Measurements from ENCODE around the gene RMI1.

The RMI1 gene

DNA sequence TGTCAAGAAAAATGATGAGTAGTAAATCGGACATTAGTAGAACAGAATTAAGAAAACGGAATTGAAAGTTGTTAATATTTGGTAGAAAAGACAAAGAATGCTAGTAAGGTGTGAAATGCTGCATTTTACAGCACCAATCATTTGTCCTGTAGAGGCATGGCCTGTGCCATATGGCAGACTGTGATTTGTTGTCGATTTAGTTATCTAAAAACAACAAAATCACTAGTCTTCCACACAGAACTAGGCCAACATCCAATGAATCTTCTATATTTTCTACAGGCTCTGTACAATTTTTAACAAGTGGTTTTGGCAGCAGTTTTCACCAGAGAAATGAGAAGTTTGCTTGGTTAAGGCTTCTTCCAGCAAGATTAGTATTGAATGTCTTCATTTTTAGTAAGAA is 11.0 kb upstream of the RMI1 start:
- no peak for DNase-seq

DNA sequence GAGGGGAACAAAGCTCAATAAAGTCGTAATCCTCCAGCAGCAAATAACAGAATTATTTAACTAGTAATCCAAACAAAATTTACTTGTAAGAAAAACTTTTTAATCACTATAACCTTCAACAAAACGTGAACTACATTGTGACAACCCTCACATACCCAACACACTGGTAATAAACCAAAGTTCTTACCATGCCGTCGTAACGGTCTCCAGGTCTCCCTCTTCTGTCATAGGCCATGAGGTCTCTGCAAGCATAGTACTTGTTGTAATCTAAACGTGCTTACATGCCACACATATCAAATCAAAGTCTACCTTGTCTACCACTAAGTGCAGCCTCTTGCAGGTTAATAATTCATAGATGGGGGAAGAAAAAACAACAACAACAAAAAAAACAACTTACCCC is 9.1 kb upstream of the RMI1 start:
- DNase-seq: no peak

DNA sequence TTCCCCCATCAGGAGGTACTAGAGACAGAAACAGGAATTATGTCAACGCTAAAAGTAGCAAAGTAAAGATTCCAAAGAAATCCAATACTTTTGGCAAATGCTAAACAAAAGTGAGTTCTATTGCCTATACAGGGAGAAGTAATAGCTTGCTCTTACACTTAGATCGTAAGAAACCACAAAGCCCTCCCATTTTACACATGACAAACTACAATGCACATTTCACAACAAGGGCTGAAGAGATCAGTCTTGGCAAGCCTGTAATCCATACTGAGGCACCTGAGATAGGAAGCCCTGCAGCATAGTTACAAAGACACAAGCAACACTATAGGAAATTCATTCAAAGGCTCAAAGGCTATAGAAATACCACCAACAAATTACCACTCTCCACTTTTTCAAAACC is 8.3 kb upstream of the RMI1 start:
- no peak for DNase-seq

DNA sequence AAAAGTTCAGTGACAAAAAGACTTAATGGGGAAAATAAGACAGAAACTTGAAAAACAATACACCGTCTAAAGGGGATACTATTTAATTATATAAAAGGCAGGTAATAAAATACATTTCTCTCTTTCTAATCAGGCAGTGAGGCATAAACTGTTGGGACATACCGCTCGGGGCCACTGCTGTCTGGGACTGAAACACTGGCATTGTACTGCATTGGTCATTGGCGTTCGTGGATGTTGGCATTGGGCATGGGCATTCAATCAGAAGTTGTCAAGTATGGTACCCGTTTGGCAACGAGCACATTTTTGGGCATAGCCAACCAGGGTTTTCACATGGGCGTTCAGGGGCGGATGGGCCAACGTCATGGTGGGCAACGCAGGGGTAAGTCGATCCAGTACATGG is 5.3 kb upstream of the RMI1 start:
- no peak for DNase-seq

DNA sequence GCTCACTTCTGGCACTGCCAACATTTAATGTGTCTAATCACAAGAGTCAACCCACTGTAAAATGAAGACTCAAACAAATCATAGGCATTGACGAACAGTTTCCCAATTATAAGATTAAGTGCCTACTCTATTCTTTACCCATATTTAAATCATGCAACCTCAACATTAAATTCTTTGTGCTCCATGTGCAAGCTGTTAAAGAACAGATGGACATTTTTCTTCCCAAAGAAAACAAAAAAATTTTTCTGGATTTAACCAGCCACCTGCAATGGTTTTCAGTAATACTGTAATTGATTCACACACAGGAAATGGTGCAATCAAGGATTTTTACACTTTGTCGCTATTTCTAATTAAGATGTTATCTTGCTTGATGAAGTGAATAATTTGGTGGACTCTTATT is 4.2 kb upstream of the RMI1 start:
- no peak for DNase-seq

DNA sequence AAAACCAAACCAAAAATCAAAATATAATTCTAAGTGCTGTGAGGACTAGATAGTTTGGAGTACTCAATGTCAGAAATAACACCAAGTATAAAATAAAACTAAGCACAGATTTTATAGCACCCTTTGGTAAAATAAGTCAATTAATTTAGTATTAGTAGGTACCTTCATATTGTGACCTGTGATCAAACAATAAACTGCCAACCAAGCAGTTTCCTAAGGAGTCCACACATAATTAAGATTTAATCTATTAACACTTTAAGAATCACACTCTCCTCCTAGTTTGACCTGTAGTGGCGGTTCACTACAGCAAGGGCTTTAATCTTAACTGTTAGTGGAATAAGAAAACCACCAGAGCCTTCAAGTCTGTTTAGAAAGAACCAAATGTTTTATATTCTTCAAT is 3.4 kb upstream of the RMI1 start:
- DNase-seq: no peak

DNA sequence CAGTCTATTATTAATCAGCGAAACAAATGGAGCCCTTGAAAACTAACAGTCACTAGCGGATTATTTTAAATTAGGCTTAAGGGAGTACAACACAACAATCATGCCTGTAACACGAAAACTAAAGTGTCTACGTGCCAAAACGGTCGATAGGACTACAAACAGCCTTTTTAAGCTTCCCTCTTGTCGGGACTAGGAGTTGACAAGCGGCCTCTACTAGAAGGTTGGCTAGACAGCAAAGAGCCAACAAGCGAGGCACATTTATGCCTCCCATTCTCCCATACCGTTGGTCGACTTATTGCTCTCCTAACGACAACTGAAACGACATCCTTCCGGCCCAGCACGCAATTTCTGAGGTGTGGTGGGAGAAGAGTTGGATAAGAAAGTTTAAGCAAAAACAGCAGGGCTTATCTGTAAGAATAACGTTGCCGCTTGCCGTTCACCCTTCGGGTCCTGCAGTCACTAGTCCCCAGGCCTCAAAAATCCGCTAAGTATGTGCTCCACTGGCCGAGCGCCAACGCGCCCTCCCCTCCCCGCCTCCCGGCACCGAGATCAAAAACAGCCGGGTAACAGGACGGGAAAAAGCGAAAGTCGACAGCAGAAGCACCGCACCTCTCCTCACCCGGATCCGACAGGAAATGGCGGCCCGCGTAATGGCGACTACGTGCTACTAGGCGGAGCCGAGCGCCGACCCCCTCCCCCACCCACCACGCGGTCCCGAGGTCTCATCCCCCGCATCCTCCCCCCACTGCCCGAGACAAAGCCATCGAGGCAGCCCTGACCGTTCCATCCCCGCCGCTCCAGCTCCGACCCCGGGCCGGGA is 1.4 kb upstream of the RMI1 start:
- DNase-seq: peak; percentile 81 to 92 (median 83)

DNA sequence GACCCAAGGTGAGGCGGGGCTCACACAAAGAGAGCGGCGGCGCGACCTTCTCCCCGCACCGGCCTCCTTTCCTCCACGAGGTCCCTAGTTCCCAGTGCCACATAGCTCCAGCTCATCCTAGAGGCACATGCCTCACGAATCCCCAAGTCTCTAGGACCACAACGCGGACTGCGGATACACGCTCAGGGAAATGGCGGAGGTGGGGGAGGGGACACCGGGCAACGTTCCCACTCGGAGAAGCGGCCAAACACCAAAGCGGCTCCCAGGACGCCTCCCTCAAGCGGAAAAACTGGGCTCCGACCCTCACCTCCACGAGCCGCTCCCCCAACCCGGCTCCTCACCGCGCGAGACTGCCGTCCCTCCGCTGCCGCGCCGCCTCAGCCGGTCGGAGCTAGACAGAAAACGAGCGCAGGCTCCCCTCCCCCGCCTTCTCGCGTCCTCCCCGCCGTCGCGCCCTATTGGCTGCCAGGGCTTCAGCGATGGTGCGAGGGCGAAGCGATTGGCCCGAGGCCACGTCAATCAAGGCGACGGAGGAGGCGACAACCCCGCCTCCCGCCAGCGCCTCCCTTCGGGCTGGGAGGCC is 702 bp upstream of the RMI1 start, which contains the start of gene HNRNPK:
HNRNPK (minus strand) TSS at position 404 of the 583 bp plus-strand sequence. CDS start 1,963 bp downstream, outside the sequence.
- DNase-seq: peak; percentile 99 to 100 (median 99)

DNA sequence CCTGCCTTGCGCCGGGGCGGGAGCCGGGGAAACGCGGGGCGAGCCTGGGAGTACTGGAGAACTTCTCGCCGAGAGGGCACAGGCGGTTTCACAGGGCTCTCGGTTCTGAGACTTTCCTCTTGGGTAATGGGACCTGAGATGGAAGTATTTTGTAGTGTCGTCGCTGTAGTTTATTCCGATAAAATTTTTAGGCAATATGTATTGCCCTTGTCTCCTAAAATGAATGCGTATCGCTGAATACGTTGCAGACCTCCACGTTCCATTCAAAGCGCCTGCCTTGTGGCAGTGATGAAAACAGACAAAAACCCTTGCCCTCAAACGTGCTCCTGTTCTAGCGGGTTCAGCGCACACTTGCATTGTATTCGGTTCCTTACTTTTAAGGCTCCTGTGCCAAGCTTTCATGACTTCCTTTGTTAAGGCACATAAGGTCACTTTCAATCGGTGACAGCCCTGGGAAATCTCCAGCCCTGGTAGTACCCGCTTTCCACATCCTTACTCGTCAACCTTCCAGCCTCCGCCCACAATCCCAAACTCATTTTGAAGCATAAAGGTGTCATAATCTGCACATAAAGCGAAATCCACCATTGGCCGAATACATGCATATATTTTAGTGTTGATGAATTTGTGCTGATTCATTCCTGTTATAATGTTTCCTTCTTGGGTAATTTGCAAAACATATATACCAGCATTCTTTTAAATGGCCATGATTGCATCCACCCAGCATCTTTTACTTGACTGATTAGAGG is 694 bp downstream of the RMI1 start:
- peak; percentile 70 to 82 (median 78) for DNase-seq

DNA sequence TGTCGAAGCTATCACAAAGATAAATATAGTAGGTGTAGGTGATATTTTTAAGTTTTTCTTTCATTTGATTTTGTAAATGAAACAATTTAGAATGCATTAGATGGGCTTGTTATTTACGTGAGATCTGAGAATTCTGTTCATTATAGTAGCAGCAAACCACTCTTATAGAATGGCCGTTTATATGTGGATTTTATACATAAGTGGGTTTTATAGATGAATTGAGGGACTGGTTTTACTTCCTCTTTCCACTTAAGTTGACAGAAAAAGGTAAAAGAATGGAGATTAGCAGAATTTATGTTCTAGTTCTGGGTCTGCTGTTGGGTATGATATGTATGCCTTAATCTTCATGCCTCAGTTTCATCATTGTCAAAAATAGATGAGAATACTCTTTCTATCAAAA is 5.6 kb downstream of the RMI1 start:
- DNase-seq: no peak

DNA sequence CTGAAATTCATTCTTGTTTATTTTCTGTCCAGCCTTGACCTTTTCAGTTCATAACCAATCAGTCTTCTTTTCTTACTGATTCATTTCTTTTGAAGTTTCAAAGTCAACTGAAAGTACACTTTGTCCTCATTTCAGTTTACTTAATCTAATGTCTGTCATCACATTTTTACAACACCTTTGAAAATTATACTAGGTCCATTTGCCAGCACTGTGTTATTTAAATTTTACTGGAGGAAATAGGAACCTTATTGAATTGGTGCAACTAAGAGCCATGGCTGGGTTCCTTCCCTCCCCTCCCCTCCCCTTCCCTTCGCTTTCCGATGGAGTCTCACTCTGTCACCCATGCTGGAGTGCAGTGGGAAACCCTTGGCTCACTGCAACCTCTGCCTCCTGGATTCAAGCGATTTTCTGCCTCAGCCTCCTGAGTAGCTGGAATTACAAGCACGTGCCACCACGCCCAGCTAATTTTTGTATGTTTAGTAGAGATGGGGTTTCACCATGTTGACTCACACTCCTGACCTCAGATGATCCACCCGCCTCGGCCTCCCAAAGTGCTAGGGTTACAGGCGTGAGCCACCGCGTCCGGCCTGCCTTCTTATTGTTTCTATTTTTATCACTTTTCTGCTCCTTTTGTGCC is 6.3 kb downstream of the RMI1 start:
- peak; percentile 23 to 27 (median 25) for DNase-seq

DNA sequence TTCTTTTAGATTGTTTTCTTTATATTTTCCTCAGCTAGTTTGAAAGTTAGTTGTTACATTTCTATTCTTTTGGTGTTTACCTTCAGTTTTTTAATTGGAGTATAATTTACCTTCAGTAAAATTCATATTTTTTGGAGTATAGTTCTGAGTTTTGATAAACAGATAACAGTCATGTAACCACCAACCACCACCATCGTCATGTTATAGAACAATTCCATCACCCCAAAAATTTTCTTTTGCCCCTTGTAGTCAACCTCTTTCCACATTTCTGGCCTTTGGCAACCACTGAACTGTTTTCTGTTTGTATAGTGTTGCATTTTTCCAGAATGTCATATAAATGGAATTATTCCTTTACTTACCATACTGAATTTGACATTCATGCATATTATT is 6.8 kb downstream of the RMI1 start:
- DNase-seq: no peak

DNA sequence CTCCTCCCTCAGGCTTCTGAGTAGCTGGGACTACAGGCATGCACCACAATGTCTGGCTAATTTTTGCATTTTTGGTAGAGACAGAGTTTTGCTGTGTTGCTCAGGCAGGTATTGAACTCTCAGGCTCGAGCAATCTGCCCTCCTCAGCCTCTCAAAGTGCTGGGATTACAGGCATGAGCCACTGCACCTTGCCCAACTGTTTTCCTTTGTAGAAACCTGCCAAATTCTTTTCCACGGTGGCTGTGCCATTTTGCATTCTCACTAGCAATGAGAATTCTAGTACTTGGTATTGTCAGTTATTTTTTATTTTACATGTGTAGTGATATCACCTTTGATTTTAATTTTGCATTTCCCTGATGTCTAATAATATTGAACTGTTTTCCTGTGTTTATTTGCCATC is 7.8 kb downstream of the RMI1 start:
- DNase-seq: no peak

DNA sequence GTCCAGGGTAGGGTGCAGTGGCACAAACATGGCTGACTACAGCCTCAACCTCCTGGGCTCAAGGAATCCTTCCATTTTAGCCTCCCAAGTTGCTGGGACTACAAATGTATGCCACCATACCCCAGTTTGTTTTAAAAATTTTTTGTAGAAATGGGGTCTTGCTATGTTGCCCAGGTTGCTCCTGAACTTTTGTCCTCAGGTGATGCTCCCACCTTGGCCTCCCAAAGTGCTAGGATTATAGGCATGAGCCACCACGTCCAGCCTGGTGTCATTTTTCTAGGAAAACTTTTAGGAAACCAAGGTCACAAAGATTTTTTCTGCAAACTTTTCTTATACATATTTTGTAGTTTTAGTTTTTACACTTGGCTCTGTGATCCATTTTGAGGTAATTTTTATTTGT is 10.8 kb downstream of the RMI1 start:
- no peak for DNase-seq

DNA sequence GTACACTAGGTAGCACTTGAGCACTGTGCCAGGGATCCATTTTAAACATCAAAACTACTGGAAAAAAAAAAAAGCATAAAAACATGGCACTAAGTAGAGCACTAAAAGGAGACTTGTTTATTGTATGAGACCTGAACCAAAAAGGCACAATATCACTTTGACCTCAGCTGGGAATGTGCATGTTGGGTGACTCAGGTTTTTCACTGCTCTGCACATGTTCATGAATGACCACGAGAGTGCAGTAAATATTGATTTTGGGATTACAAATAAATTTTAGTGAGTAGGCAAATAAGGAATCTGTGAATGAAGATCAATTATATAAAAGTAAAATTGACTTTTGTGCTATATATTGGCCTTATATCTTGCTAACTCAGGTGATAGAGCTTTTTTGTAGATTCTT is 11.8 kb downstream of the RMI1 start:
- no peak for DNase-seq

DNA sequence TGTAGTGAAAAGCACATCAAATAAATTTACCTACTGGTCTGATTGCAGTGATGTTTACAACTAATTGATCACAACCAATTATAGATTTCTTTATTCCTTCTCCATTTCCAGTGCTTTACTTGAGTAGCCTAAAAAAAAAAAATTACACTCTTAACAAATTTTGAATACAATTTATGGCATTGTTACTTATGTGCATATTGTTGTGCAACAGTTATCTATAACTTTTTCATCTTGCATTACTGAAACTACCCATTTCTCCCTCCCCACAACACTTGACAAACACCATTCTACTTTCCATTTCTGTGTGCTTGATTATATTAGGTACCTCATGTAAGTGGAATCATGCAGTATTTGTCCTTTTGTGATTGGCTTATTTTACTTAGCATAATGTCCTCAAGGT is 12.3 kb downstream of the RMI1 start:
- no peak for DNase-seq

DNA sequence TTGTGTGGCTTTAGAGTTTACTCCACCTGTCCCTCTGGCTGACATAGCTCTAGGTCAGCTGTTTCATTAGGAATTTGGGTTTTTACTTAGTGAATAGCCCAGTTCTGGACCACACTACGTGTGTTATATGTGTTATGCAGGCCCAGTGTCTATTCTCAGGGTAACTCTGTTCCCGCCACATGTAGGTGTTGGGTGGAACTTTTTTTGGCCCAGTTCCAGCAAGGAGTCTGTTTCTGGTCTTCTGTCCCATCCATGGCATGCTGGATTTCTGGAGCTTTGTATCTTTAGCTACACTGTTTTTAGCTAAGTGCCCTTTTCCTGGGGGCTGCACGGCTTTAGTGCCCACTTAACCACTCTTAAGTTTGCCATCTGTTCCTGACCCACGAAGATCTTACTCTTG is 15.5 kb downstream of the RMI1 start:
- no peak for DNase-seq

DNA sequence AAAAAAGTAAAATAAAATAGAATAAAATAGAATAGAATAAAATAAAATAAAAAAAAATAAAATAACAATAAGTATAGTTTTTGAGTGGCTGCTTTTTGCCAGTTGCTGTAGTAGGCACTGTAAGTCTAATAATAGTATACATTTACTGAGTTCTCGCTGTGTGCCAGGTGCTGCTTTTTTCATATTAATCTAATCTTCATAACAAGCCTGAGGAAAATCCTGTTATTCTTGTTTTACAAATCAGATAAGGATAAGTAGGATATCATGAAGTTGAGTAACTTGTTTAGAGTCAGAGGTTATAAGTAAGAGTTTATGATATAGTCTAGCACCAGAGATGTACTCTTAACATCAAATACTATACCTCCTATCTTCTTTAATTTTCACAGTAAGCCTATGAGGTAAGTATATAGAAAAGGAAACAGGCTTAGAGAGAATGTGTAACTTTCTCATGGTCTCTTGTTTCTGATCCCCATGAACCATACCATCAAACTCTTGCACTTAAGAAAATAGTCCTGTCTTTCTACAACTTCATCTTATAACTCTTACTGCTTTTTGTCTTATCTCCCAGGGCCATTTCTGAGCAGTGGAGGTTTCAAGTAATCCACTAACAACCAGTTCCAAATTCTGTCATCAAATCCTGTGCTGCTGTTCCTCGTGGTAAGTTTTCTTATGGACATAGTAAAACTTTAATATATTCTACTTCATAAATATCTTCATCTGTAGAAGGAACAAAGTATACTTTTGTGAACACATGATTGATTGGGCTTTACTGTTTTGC is 18.7 kb downstream of the RMI1 start:
- DNase-seq: no peak

DNA sequence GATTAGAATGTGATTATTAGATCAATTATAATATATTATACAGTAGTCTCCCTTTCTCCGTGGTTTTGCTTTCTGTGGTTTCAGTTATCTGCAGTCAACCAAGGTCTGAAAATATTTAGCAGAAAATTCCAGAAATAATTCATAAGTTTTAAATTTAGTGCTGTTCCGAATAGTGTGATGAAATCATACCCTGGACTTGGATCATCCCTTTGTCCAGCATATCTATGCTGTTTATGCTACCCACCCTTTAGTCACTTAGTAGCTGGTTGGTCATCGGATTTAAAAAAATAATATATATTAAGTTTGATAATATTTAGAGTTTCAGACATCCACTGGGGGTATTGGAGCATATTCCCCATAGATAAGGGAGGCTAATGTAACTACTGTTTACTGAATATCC is 19.6 kb downstream of the RMI1 start:
- DNase-seq: no peak

DNA sequence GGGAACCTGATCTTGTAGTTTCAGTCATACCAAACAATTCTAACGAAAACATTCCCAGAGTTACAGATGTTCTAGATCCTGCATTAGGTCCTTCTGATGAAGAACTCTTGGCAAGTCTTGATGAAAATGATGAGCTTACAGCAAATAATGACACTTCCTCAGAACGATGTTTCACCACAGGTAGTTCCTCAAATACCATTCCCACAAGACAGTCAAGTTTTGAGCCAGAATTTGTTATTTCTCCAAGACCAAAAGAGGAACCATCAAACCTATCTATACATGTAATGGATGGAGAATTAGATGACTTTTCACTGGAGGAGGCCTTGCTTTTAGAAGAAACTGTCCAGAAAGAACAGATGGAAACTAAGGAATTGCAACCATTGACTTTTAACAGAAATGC is 21.0 kb downstream of the RMI1 start:
- peak; percentile 6 to 52 (median 37) for DNase-seq

DNA sequence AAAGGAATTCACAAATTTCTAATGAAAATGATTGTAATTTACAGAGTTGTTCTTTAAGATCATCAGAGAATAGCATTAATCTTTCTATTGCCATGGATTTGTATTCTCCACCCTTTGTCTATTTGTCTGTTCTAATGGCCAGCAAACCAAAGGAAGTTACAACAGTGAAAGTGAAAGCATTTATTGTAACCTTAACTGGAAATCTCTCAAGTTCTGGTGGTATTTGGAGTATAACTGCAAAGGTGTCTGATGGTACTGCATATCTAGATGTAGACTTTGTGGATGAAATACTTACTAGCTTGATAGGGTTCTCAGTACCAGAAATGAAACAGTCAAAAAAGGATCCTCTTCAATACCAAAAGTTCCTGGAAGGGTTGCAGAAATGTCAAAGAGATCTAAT is 21.7 kb downstream of the RMI1 start:
- no peak for DNase-seq

DNA sequence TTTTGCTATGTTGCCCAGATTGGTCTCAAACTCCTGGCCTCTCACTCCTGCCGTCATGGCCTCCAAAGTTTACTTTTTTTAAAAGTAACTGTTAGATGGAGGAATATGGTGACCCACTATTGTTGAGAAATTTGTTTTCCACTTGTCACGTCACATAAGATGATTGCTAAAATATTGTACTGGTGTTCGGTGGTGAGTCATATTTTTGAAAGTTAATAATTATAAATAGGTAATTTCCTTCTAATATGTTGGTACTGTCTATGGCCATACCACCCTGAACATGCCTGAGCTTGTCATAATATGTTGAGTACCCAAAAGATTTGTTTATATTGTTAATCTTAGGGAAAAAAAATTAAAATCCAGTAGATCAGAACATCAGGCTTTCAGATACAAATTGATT is 22.6 kb downstream of the RMI1 start:
- no peak for DNase-seq

DNA sequence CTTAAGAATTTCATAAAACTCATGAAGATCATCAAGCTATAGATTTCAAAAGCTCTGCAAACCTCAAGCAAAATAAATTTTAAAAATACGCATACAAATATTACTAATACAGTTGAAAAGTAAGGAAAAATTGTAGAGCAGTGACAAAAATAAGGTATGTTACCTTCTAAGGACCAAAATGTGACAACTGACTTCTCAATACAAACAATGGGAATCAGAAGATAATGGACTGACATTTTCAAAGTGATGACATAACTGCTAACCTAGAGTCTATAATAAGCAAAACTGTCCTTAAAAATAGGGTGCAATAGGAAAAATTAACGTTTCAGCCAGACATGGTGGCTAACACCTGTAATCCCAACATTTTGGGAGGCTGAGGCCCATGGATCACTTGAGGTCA is 27.1 kb downstream of the RMI1 start:
- no peak for DNase-seq

Measured in suppressor macrophage treated with lipopolysaccharide for 1 hour (primary cell).